ENCODE measurements around the gene DCAF15.

Gene DCAF15

GRCh38 chr19:13935765-13936510 lies 16.4 kb upstream of the DCAF15 start:
- TF ChIP-seq EZH2 (IDR thresholded peaks at IDR 0.05) (no peak), FOXP2 (optimal IDR thresholded peaks at IDR 0.05; ENCODE audit: control extremely low read depth, extremely low read length, insufficient read depth) (no peak), POLR2AphosphoS5 (IDR thresholded peaks at IDR 0.05; ENCODE audit: borderline replicate concordance, low read depth, low read length) (no peak)
- no peak for DNase-seq (ENCODE audit: low read depth, low spot score)
- Histone ChIP-seq H3K36me3 (ENCODE audit: insufficient read depth, low read length) (no peaks in the 10 kb centered on the region), H3K4me3 (no peak overlapping the region), H3K27ac (no peak overlapping the region), H3K9ac (ENCODE audit: insufficient read length) (no peak overlapping the region), H3K9me3 (ENCODE audit: low read depth, low read length) (no peaks in the 10 kb centered on the region)

GRCh38 chr19:13937479-13938300 lies 14.6 kb upstream of the DCAF15 start:
- Histone ChIP-seq H3K9ac (ENCODE audit: insufficient read length) (no peak overlapping the region), H3K27ac (no peak overlapping the region), H3K9me3 (ENCODE audit: low read depth, low read length) (no peaks in the 10 kb centered on the region), H3K4me3 (no peak overlapping the region), H3K36me3 (ENCODE audit: insufficient read depth, low read length) (no peaks in the 10 kb centered on the region)
- no peak for DNase-seq (ENCODE audit: low read depth, low spot score)
- TF ChIP-seq POLR2AphosphoS5 (IDR thresholded peaks at IDR 0.05; ENCODE audit: borderline replicate concordance, low read depth, low read length) (no peak), FOXP2 (optimal IDR thresholded peaks at IDR 0.05; ENCODE audit: control extremely low read depth, extremely low read length, insufficient read depth) (no peak), EZH2 (IDR thresholded peaks at IDR 0.05) (no peak)

GRCh38 chr19:13938301-13939064 lies 13.8 kb upstream of the DCAF15 start, which contains the start of gene PODNL1:
Gene PODNL1 (minus strand): TSS chr19:13938417. CDS start chr19:13938181, 236 bp downstream.
- no peaks in the 10 kb centered on the region for H3K9me3 ChIP-seq (ENCODE audit: low read depth, low read length)
- no peak for TF ChIP-seq EZH2 (IDR thresholded peaks at IDR 0.05)
- no peak for TF ChIP-seq POLR2AphosphoS5 (IDR thresholded peaks at IDR 0.05; ENCODE audit: borderline replicate concordance, low read depth, low read length)
- TF ChIP-seq FOXP2 (optimal IDR thresholded peaks at IDR 0.05; ENCODE audit: control extremely low read depth, extremely low read length, insufficient read depth): no peak
- no peak for DNase-seq (ENCODE audit: low read depth, low spot score)
- no peak within 1 kb of the TSS for H3K27ac ChIP-seq
- no peak within 1 kb of the TSS for H3K9ac ChIP-seq (ENCODE audit: insufficient read length)
- H3K4me3 ChIP-seq: no peak within 1 kb of the TSS
- H3K36me3 ChIP-seq (ENCODE audit: insufficient read depth, low read length): no peaks in the 10 kb centered on the region

- no peak for DNase-seq (ENCODE audit: low read depth, low spot score)
- no peak overlapping the region for H3K9ac ChIP-seq (ENCODE audit: insufficient read length)
- no peaks in the 10 kb centered on the region for H3K9me3 ChIP-seq (ENCODE audit: low read depth, low read length)
- no peak for TF ChIP-seq FOXP2 (optimal IDR thresholded peaks at IDR 0.05; ENCODE audit: control extremely low read depth, extremely low read length, insufficient read depth)
- H3K4me3 ChIP-seq: no peak overlapping the region
- H3K36me3 ChIP-seq (ENCODE audit: insufficient read depth, low read length): no peaks in the 10 kb centered on the region
- no peak overlapping the region for H3K27ac ChIP-seq
Observed at GRCh38 chr19:13942023-13942684, 10.2 kb upstream of the DCAF15 start.

- TF ChIP-seq POLR2AphosphoS5 (IDR thresholded peaks at IDR 0.05; ENCODE audit: borderline replicate concordance, low read depth, low read length) (no peak), EZH2 (IDR thresholded peaks at IDR 0.05) (no peak), FOXP2 (optimal IDR thresholded peaks at IDR 0.05; ENCODE audit: control extremely low read depth, extremely low read length, insufficient read depth) (no peak)
- Histone ChIP-seq H3K4me3 (no peak overlapping the region), H3K9me3 (ENCODE audit: low read depth, low read length) (no peaks in the 10 kb centered on the region), H3K36me3 (ENCODE audit: insufficient read depth, low read length) (no peaks in the 10 kb centered on the region), H3K27ac (no peak overlapping the region), H3K9ac (ENCODE audit: insufficient read length) (no peak overlapping the region)
- no peak for DNase-seq (ENCODE audit: low read depth, low spot score)
Observed at GRCh38 chr19:13946414-13946813, 5.9 kb upstream of the DCAF15 start.

GRCh38 chr19:13951043-13951442 lies 1.3 kb upstream of the DCAF15 start:
- Histone ChIP-seq H3K27ac (no peak overlapping the region), H3K4me3 (no peak overlapping the region), H3K9ac (ENCODE audit: insufficient read length) (no peak overlapping the region), H3K36me3 (ENCODE audit: insufficient read depth, low read length) (peaks cover 14% of the 10 kb centered on the region; the same call in 1 of the 2 replicates), H3K9me3 (ENCODE audit: low read depth, low read length) (no peaks in the 10 kb centered on the region)
- TF ChIP-seq POLR2AphosphoS5 (IDR thresholded peaks at IDR 0.05; ENCODE audit: borderline replicate concordance, low read depth, low read length): no peak
- TF ChIP-seq EZH2 (IDR thresholded peaks at IDR 0.05): no peak
- no peak for TF ChIP-seq FOXP2 (optimal IDR thresholded peaks at IDR 0.05; ENCODE audit: control extremely low read depth, extremely low read length, insufficient read depth)
- no peak for DNase-seq (ENCODE audit: low read depth, low spot score)

- H3K9ac ChIP-seq (ENCODE audit: insufficient read length): no peak overlapping the region
- H3K36me3 ChIP-seq (ENCODE audit: insufficient read depth, low read length): peaks cover 21% of the 10 kb centered on the region; the same call in 1 of the 2 replicates
- H3K4me3 ChIP-seq: peak overlapping the region; percentile 81
- DNase-seq (ENCODE audit: low read depth, low spot score): no peak
- no peaks in the 10 kb centered on the region for H3K9me3 ChIP-seq (ENCODE audit: low read depth, low read length)
- H3K27ac ChIP-seq: no peak overlapping the region
- TF ChIP-seq FOXP2 (optimal IDR thresholded peaks at IDR 0.05; ENCODE audit: control extremely low read depth, extremely low read length, insufficient read depth) (no peak), POLR2AphosphoS5 (IDR thresholded peaks at IDR 0.05; ENCODE audit: borderline replicate concordance, low read depth, low read length) (no peak), EZH2 (IDR thresholded peaks at IDR 0.05) (no peak)
Observed at GRCh38 chr19:13951799-13952153, 533 bp upstream of the DCAF15 start.
